ENCODE results near the gene SEMA5B. TPM values are rescaled to one million over a fixed set of nuclear protein-coding genes. Genes with fewer than 3 reads are reported as not detected.

The SEMA5B gene
- total and polyA plus RNA-seq, 2 donors (not counting 3 experiments of a cell fraction or from before 2014, with no cell fraction given), result 0.07 TPM; not detected in 1

DNA sequence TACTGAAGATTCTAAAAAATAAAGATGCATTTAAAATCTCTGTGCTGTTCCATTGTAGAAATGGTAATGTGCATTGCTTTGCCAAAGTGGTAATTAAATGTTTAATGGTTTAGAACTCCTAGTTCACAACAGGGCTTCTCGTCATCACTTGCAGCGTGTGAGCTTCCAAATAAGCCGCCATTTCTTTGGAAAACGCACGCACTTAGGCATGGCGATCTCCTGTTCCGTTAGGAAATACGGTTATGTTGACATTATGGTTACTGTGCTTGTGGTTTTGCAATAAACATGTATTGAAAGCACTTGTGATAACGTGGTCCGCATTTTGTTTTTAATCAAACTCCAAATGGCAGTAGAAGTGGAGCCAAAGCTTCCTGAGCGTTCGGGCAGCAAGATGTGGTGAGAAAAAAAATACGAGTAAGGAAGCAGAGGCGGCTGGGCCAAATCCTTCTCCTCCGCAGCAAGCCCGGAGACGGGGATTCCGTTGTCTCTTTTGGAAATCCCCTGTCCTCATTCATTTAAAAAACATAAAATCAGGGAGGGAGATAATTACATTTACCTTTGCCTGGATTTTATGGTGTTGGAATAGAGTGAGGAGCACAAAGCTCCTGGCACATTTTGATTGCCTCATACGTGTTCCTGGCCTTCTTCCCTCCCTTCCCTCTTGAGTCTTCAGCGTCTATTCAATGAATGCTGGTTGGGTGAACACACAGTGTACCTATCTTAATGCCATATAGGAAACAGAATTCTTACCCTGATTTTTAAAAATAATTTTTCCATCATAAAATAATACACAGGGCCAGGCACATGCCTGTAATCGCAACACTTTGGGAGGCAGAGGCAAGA, 135.2 kb downstream of the SEMA5B start:
- CTCF ChIA-PET, result interaction anchor here (0.7 kb wide), 1 partner anchor 23 kb away, joined by 3 read pairs; no protein-coding TSS in a partner anchor
- Histone ChIP-seq H3K27ac (ENCODE audit: insufficient read depth, low read depth, low read length) (no peak overlapping the region), H4K20me1 (replicated peaks; ENCODE audit: control insufficient read depth, extremely low read depth, insufficient read depth, low read length) (no peaks in the 10 kb centered on the region), H3K27me3 (ENCODE audit: control insufficient read depth in 2 of 2, insufficient read depth in 2 of 2, low read length in 2 of 2) (peaks cover 4 to 7% of the 10 kb centered on the region in 2 experiments), H3K36me3 (ENCODE audit: control insufficient read depth in 2 of 2, extremely low read depth in 1 of 2, insufficient read depth in 2 of 2, low read length in 2 of 2) (no peaks in the 10 kb centered on the region), H3K9ac (replicated peaks; ENCODE audit: extremely low read depth, insufficient read depth, low read length) (no peak overlapping the region), H3K9me3 (replicated peaks; ENCODE audit: control insufficient read depth, insufficient read depth, low read length) (no peaks in the 10 kb centered on the region), H3K79me2 (ENCODE audit: control insufficient read depth, insufficient read depth, low read length) (no peaks in the 10 kb centered on the region), H3K4me2 (ENCODE audit: insufficient read depth, low read length) (no peak overlapping the region), H3K4me3 (replicated peaks in 1 of 3; ENCODE audit: insufficient read depth in 1 of 3, low read depth in 1 of 3, low read length in 3 of 3) (no peak overlapping the region), H3K4me1 (ENCODE audit: control insufficient read depth, extremely low read depth, insufficient read depth, low read length) (no peaks in the 10 kb centered on the region), H3K9me1 (replicated peaks; ENCODE audit: control insufficient read depth, extremely low read depth, insufficient read depth, low read length) (no peaks in the 10 kb centered on the region), H2AFZ (ENCODE audit: low read depth, low read length) (no peak overlapping the region)
- dilution Hi-C loops (cut with MboI; ENCODE audit: extremely low pct_ligation_motif_present, low sequenced_read_pairs) (no loop called here), intact Hi-C loops (cut with micrococcal nuclease) (no loop called here)
- FAIRE-seq (no peak), DNase-seq (ENCODE audit: low read depth, low spot score) (no peak)
- POLR2A ChIA-PET, result no interaction called here
- TF ChIP-seq EZH2 (IDR thresholded peaks at IDR 0.05; ENCODE audit: borderline replicate concordance, low read depth, low read length, severe bottlenecking) (no peak), MYC (IDR thresholded peaks at IDR 0.05; ENCODE audit: low read depth, low read length) (no peak)
- TF ChIP-seq, protein P1, sequence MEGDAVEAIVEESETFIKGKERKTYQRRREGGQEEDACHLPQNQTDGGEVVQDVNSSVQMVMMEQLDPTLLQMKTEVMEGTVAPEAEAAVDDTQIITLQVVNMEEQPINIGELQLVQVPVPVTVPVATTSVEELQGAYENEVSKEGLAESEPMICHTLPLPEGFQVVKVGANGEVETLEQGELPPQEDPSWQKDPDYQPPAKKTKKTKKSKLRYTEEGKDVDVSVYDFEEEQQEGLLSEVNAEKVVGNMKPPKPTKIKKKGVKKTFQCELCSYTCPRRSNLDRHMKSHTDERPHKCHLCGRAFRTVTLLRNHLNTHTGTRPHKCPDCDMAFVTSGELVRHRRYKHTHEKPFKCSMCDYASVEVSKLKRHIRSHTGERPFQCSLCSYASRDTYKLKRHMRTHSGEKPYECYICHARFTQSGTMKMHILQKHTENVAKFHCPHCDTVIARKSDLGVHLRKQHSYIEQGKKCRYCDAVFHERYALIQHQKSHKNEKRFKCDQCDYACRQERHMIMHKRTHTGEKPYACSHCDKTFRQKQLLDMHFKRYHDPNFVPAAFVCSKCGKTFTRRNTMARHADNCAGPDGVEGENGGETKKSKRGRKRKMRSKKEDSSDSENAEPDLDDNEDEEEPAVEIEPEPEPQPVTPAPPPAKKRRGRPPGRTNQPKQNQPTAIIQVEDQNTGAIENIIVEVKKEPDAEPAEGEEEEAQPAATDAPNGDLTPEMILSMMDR (IDR thresholded peaks at IDR 0.05; ENCODE audit: extremely low read depth in 1 of 2, insufficient read depth in 1 of 2, low read depth in 1 of 2, low read length in 2 of 2), result no peak
- no TSS peak for BruUV-seq (replicated peaks)

DNA sequence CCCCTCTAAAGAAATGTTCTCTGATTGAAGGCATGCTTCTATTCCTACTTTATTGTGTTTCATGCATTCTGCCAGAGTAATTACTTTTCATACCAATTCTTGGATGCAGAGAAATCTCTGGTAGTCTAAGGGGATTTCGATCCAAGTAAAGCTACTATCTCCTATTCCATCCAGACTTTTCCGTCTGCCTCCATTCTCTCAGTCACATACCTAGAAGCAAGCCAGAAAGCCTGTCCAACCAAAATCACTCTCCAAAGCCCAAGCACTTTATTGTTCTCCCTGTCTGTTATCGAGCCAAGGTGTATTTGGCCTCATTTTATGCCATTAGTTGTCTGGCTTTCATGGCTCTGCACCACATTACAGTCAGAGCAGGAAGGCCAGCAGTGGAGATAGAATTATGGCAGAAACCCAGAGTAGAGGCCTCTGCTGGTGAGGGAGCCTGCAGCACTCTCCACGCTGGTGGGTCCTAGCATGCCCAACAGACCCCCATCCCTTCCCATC, 136.8 kb downstream of the SEMA5B start:
- H3K36me3 ChIP-seq (ENCODE audit: control insufficient read depth in 2 of 2, extremely low read depth in 1 of 2, insufficient read depth in 2 of 2, low read length in 2 of 2), result no peaks in the 10 kb centered on the region
- H3K9ac ChIP-seq (replicated peaks; ENCODE audit: extremely low read depth, insufficient read depth, low read length), result no peak overlapping the region
- no peaks in the 10 kb centered on the region for H4K20me1 ChIP-seq (replicated peaks; ENCODE audit: control insufficient read depth, extremely low read depth, insufficient read depth, low read length)
- no peaks in the 10 kb centered on the region for H3K9me1 ChIP-seq (replicated peaks; ENCODE audit: control insufficient read depth, extremely low read depth, insufficient read depth, low read length)
- no peaks in the 10 kb centered on the region for H3K4me1 ChIP-seq (ENCODE audit: control insufficient read depth, extremely low read depth, insufficient read depth, low read length)
- H3K27ac ChIP-seq (ENCODE audit: insufficient read depth, low read depth, low read length), result no peak overlapping the region
- dilution Hi-C loops (cut with MboI; ENCODE audit: extremely low pct_ligation_motif_present, low sequenced_read_pairs), result no loop called here
- POLR2A ChIA-PET, result no interaction called here
- H3K27me3 ChIP-seq (ENCODE audit: control insufficient read depth in 2 of 2, insufficient read depth in 2 of 2, low read length in 2 of 2), result peaks cover 0 to 4% of the 10 kb centered on the region in 2 experiments
- no peak overlapping the region for H3K4me2 ChIP-seq (ENCODE audit: insufficient read depth, low read length)
- no peak for TF ChIP-seq JUN (IDR thresholded peaks at IDR 0.05; ENCODE audit: borderline replicate concordance, insufficient read depth, insufficient read length, low read depth)
- no peak for TF ChIP-seq EZH2 (IDR thresholded peaks at IDR 0.05; ENCODE audit: borderline replicate concordance, low read depth, low read length, severe bottlenecking)
- TF ChIP-seq POLR2A (IDR thresholded peaks at IDR 0.05; ENCODE audit: low read depth, low read length), result no peak
- no peak for TF ChIP-seq POLR2AphosphoS5 (IDR thresholded peaks at IDR 0.05; ENCODE audit: insufficient read depth, low read depth, low read length)
- no peak for TF ChIP-seq FOS (IDR thresholded peaks at IDR 0.05; ENCODE audit: borderline replicate concordance, insufficient read depth, low read length)
- TF ChIP-seq MYC (IDR thresholded peaks at IDR 0.05; ENCODE audit: low read depth, low read length), result no peak
- no peak for TF ChIP-seq GATA2 (IDR thresholded peaks at IDR 0.05; ENCODE audit: insufficient read depth, insufficient read length, low read depth, low read length)
- TF ChIP-seq, protein P2, sequence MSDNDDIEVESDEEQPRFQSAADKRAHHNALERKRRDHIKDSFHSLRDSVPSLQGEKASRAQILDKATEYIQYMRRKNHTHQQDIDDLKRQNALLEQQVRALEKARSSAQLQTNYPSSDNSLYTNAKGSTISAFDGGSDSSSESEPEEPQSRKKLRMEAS (IDR thresholded peaks at IDR 0.05; ENCODE audit: insufficient read depth, insufficient read length), result no peak
- TF ChIP-seq, protein P1 (IDR thresholded peaks at IDR 0.05; ENCODE audit: extremely low read depth in 1 of 2, insufficient read depth in 1 of 2, low read depth in 1 of 2, low read length in 2 of 2), result no peak
- H3K79me2 ChIP-seq (ENCODE audit: control insufficient read depth, insufficient read depth, low read length), result no peaks in the 10 kb centered on the region
- BruUV-seq (replicated peaks), result no TSS peak
- H3K4me3 ChIP-seq (replicated peaks in 1 of 3; ENCODE audit: insufficient read depth in 1 of 3, low read depth in 1 of 3, low read length in 3 of 3), result no peak overlapping the region
- CTCF ChIA-PET, result no interaction called here
- H3K9me3 ChIP-seq (replicated peaks; ENCODE audit: control insufficient read depth, insufficient read depth, low read length), result no peaks in the 10 kb centered on the region
- DNase-seq (ENCODE audit: low read depth, low spot score) (no peak), FAIRE-seq (no peak)
- intact Hi-C loops (cut with micrococcal nuclease), result no loop called here
- H2AFZ ChIP-seq (ENCODE audit: low read depth, low read length), result no peak overlapping the region

Data from endothelial cell of umbilical vein (primary cell).